HG03097 (cell line): ENCODE measurements around the gene NANS.

Experiments used
- ATAC-seq: cut with Tn5 transposase; IDR thresholded peaks from one replicate; pipeline ENCODE4 v1.9.1; 2021; ENCODE audit not compliant: unreplicated experiment, low FRiP score

NANS gene

GRCh38 chr9:98037357-98037756 lies 19.2 kb upstream of the NANS start:
- ATAC-seq, result no peak

GRCh38 chr9:98038958-98039357 lies 17.6 kb upstream of the NANS start:
- ATAC-seq, result no peak

GRCh38 chr9:98039607-98040017 lies 16.9 kb upstream of the NANS start:
- ATAC-seq, result no peak

GRCh38 chr9:98040212-98040611 lies 16.3 kb upstream of the NANS start:
- no peak for ATAC-seq

- no peak for ATAC-seq
Measured at GRCh38 chr9:98043915-98044314, 12.6 kb upstream of the NANS start.

GRCh38 chr9:98045234-98046179 lies 11.0 kb upstream of the NANS start:
- no peak for ATAC-seq

- no peak for ATAC-seq
Measured at GRCh38 chr9:98046180-98046543, 10.4 kb upstream of the NANS start.

GRCh38 chr9:98047002-98047401 lies 9.5 kb upstream of the NANS start:
- ATAC-seq, result no peak

- ATAC-seq, result no peak
Measured at GRCh38 chr9:98049288-98050072, 7.1 kb upstream of the NANS start.

- ATAC-seq, result no peak
Measured at GRCh38 chr9:98050351-98050750, 6.2 kb upstream of the NANS start.

- no peak for ATAC-seq
Measured at GRCh38 chr9:98054376-98054951, 2.1 kb upstream of the NANS start.

GRCh38 chr9:98057138-98057799 lies 737 bp downstream of the NANS start:
- no peak for ATAC-seq

GRCh38 chr9:98062161-98062560 lies 5.6 kb downstream of the NANS start:
- no peak for ATAC-seq

- ATAC-seq, result no peak
Measured at GRCh38 chr9:98064623-98065392, 8.3 kb downstream of the NANS start.

GRCh38 chr9:98066235-98066634 lies 9.7 kb downstream of the NANS start:
- ATAC-seq, result no peak

GRCh38 chr9:98067184-98067583 lies 10.7 kb downstream of the NANS start:
- ATAC-seq, result no peak

- no peak for ATAC-seq
Measured at GRCh38 chr9:98069551-98069950, 13.0 kb downstream of the NANS start.

GRCh38 chr9:98070704-98071103 lies 14.2 kb downstream of the NANS start:
- ATAC-seq, result no peak

GRCh38 chr9:98071737-98072136 lies 15.2 kb downstream of the NANS start:
- no peak for ATAC-seq
